ENCODE results near the gene POMGNT1.

DNA sequence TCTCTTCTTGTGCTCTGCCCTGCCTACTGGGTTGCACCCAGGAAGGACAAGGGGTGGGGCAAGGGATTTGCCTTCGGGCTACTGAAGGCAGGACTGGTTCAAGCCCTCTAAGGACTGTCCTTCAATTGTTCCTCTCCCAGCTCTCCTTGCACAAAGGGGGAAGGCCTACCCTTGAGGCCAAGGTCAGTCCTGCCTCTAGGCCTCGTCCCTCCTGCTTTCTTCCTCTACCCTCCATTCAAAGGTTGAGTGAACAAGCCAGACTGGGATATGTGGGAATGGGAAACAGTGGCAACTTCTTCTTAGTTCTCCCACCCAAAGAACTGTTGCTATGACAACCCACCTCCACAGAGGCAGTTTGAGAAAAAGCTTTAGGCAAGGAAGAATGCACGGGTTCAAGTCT is 7.6 kb upstream of the POMGNT1 start:
- TF ChIP-seq, protein P1, sequence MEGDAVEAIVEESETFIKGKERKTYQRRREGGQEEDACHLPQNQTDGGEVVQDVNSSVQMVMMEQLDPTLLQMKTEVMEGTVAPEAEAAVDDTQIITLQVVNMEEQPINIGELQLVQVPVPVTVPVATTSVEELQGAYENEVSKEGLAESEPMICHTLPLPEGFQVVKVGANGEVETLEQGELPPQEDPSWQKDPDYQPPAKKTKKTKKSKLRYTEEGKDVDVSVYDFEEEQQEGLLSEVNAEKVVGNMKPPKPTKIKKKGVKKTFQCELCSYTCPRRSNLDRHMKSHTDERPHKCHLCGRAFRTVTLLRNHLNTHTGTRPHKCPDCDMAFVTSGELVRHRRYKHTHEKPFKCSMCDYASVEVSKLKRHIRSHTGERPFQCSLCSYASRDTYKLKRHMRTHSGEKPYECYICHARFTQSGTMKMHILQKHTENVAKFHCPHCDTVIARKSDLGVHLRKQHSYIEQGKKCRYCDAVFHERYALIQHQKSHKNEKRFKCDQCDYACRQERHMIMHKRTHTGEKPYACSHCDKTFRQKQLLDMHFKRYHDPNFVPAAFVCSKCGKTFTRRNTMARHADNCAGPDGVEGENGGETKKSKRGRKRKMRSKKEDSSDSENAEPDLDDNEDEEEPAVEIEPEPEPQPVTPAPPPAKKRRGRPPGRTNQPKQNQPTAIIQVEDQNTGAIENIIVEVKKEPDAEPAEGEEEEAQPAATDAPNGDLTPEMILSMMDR (conservative IDR thresholded peaks at IDR 0.05 in 1 of 2, IDR thresholded peaks at IDR 0.05 in 1 of 2; ENCODE audit: extremely low read depth in 1 of 2, insufficient read depth in 1 of 2, low read depth in 1 of 2, low read length in 2 of 2): no peak
- TF ChIP-seq EZH2 (IDR thresholded peaks at IDR 0.05; ENCODE audit: borderline replicate concordance, low read length): no peak
